PC-3 (cell line): ENCODE results near the gene ST3GAL5. TPM values are rescaled to one million over a fixed set of nuclear protein-coding genes. Genes with fewer than 3 reads are reported as not detected.

ENCODE experiments used
- ATAC-seq: fragments of 200-7000 bp; cut with Tn5 transposase; 2 replicates; pipeline ENCODE4 v1.9.1; 2020; ENCODE audit warnings: mild to moderate bottlenecking, moderate library complexity
- Bru-seq: library from RNA; stranded (reverse); fragments of 400-500 nt; gene quantifications from one replicate; lab custom pipeline; 2021; lab: Mats Ljungman, UMichigan
- BruChase-seq, 2 experiments: library from RNA; stranded (reverse); fragments of 400-500 nt; gene quantifications; one replicate each; lab custom pipeline; 2021; lab: Mats Ljungman, UMichigan
- BruUV-seq: library from RNA; stranded (reverse); fragments of 400-500 nt; replicated peaks from 2 replicates; lab custom pipeline; 2021; lab: Mats Ljungman, UMichigan
- CTCF ChIA-PET: fragments of 300-600 bp; sonication (Branson Sonifier 250); formaldehyde crosslinking; loops from one replicate; lab custom pipeline; 2022; ENCODE audit warnings: antibody characterized with exemption; lab: Charles Lee
- POLR2A ChIA-PET: fragments of 300-600 bp; sonication (Branson Sonifier 250); formaldehyde crosslinking; loops from one replicate; lab custom pipeline; 2022; ENCODE audit warnings: antibody characterized with exemption; ENCODE audit not compliant: unreplicated experiment; lab: Charles Lee
- DNase-seq: peaks from one replicate; pipeline ENCODE4 v3.0.0-alpha.2; 2015
- H2AFZ ChIP-seq: fragments of 300-600 bp; sonication (generic); 2 replicates; pipeline ENCODE4 v1.6.0; 2016; ENCODE audit warnings: antibody characterized with exemption, low read length
- H3F3A ChIP-seq: fragments of 300-600 bp; sonication (generic); one replicate; pipeline ENCODE4 v1.6.0; 2017; ENCODE audit warnings: antibody characterized with exemption, low read length, control low read depth, mild to moderate bottlenecking; ENCODE audit not compliant: unreplicated experiment
- H3K27ac ChIP-seq: fragments of 300-600 bp; sonication (generic); 2 replicates; pipeline ENCODE4 v1.5.1; 2016; ENCODE audit warnings: mild to moderate bottlenecking, low read length
- H3K27me3 ChIP-seq: fragments of 300-600 bp; sonication (generic); 2 replicates; pipeline ENCODE4 v1.6.1; 2016; ENCODE audit warnings: low read length, mixed read lengths
- H3K36me3 ChIP-seq: fragments of 300-600 bp; sonication (generic); 2 replicates; pipeline ENCODE4 v1.6.1; 2016; ENCODE audit warnings: low read depth, mixed run types, low read length, mixed read lengths
- H3K4me1 ChIP-seq: fragments of 300-600 bp; sonication (generic); 2 replicates; pipeline ENCODE4 v1.5.1; 2016; ENCODE audit warnings: low read length; ENCODE audit not compliant: insufficient read depth
- H3K4me2 ChIP-seq: fragments of 300-600 bp; sonication (generic); 2 replicates; pipeline ENCODE4 v1.6.0; 2016; ENCODE audit warnings: low read length
- H3K4me3 ChIP-seq: fragments of 300-600 bp; sonication (generic); 2 replicates; pipeline ENCODE4 v1.5.1; 2016; ENCODE audit warnings: mild to moderate bottlenecking, low read length, mixed read lengths
- H3K79me2 ChIP-seq: fragments of 300-600 bp; sonication (generic); 2 replicates; pipeline ENCODE4 v1.6.1; 2017; ENCODE audit warnings: low read length, mixed read lengths
- H3K9ac ChIP-seq: fragments of 300-600 bp; sonication (generic); 2 replicates; pipeline ENCODE4 v1.6.0; 2016; ENCODE audit warnings: mild to moderate bottlenecking, low read length
- H3K9me2 ChIP-seq: fragments of 300-600 bp; sonication (generic); replicated peaks from 2 replicates; pipeline ENCODE4 v1.6.1; 2016; ENCODE audit warnings: mixed run types, low read length, mixed read lengths
- H3K9me3 ChIP-seq: fragments of 300-600 bp; sonication (generic); 2 replicates; pipeline ENCODE4 v1.6.1; 2016; ENCODE audit warnings: low read length, mixed read lengths
- H4K20me1 ChIP-seq: fragments of 300-600 bp; sonication (generic); 2 replicates; pipeline ENCODE4 v1.6.1; 2016; ENCODE audit warnings: low read length, mixed read lengths
- EZH2 ChIP-seq: fragments of 300-600 bp; sonication (generic); IDR thresholded peaks from one replicate; pipeline ENCODE4 v1.6.1; 2017; ENCODE audit warnings: antibody characterized with exemption, mild to moderate bottlenecking, low read length; ENCODE audit not compliant: unreplicated experiment
- EZH2phosphoT487 ChIP-seq: fragments of 300-600 bp; sonication (generic); IDR thresholded peaks from 2 replicates; pipeline ENCODE4 v1.6.1; 2018; ENCODE audit warnings: mild to moderate bottlenecking, antibody characterized with exemption, low read length, borderline replicate concordance
- intact Hi-C: fragments of 100-400 bp; cut with micrococcal nuclease; formaldehyde crosslinking; loops from 2 replicates; pipeline ENCODE4 v1.9.0; 2023
- long read RNA-seq: library from polyadenylated mRNA; unstranded; transcript quantifications from one replicate; pipeline ENCODE4 v2.0.0, GENCODE V29; 2021; ENCODE audit not compliant: unreplicated experiment
- total RNA-seq: library from RNA; depleted of rRNA; stranded (reverse); fragments of >200 nt; gene quantifications from 2 replicates; pipeline ENCODE4 v1.2.3, GENCODE V29; 2014; rRNA removed
- TF ChIP-seq, protein P1 (sequence below): fragments of 300-600 bp; sonication (generic); conservative IDR thresholded peaks from 2 replicates; pipeline ENCODE4 v1.5.1; 2017; ENCODE audit warnings: antibody characterized with exemption, low read depth, mild to moderate bottlenecking, low read length

The ST3GAL5 gene
- 0.87 and 0.98 TPM in 2 replicates for total RNA-seq
- Bru-seq, nascent RNA = percentile 23 among the genes with signal in this experiment
- percentile 19 among the genes with signal in this experiment for BruChase-seq, experiment 1, labeled RNA remaining after a 6-hour chase
- percentile 20 among the genes with signal in this experiment for BruChase-seq, experiment 2, labeled RNA remaining after a 2-hour chase
- long read RNA-seq, full-length matches to known transcripts = 4 of 4 reads
- long read RNA-seq, partial matches to known transcripts = 0 of 4 reads
- long read RNA-seq, other reads (novel, unspliced or antisense) = 0 of 4 reads

DNA sequence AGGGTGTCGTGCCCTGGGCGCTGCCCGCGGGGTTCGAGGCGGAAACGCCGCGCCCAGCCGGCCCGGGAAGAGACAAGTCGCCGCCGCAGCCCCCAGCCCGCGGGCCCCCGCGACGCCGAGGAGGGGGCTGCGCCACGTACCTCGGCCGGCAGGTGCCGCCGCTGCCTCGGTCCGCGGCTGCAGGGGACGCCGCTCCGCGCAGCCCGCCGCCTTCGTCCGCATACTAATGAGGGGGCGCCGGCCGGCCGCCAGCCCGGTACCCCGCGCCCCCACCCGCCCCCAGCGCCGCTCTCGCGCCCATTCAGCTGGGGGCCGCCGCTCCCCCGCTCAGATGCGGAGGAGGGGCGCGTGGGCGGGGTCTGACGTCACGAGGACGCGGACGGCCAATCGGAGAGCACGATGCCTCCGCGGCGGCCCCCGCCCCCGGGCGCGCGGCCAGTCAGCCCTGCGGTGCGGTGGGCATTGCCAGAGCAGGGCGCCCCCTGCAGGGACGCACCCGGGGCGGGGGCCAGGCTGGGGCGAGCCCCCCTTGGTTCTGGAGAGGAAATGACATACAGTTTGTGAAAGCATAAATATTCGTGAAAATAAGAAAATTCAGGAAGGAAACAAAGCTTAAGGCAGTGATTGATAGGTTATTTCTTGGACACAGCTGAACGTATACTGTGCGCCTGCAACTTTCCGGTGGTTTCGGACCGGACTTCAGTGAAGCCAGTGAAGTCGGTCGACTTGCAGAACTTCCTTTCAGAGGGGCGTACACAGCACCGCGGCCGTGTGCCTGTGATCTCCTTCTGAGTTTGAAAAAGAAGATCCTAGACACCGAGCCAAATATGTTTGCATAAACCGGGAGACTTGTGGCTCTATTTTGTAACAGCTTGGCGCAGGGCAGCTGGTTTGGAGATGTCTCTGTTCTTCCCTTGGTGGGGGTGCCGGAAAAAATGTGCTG, at the start of gene ST3GAL5:
TSS of gene ST3GAL5 (minus strand) at position 307 of the 943 bp plus-strand sequence. CDS start at position 222, 85 bp downstream.
- DNase-seq = peak; percentile 82
- H3F3A ChIP-seq = no peaks in the 10 kb centered on the region
- H3K9me3 ChIP-seq = no peaks in the 10 kb centered on the region
- peak within 1 kb of the TSS; percentile 33 for H3K9ac ChIP-seq
- peak within 1 kb of the TSS; percentile 84 for H3K4me3 ChIP-seq
- H3K4me1 ChIP-seq = peaks cover 33% of the 10 kb centered on the region
- H2AFZ ChIP-seq = peak within 1 kb of the TSS; percentile 99
- H3K27ac ChIP-seq = no peak within 1 kb of the TSS
- peak within 1 kb of the TSS; percentile 98 for H3K4me2 ChIP-seq
- no peak for TF ChIP-seq EZH2phosphoT487
- TF ChIP-seq, protein P1, sequence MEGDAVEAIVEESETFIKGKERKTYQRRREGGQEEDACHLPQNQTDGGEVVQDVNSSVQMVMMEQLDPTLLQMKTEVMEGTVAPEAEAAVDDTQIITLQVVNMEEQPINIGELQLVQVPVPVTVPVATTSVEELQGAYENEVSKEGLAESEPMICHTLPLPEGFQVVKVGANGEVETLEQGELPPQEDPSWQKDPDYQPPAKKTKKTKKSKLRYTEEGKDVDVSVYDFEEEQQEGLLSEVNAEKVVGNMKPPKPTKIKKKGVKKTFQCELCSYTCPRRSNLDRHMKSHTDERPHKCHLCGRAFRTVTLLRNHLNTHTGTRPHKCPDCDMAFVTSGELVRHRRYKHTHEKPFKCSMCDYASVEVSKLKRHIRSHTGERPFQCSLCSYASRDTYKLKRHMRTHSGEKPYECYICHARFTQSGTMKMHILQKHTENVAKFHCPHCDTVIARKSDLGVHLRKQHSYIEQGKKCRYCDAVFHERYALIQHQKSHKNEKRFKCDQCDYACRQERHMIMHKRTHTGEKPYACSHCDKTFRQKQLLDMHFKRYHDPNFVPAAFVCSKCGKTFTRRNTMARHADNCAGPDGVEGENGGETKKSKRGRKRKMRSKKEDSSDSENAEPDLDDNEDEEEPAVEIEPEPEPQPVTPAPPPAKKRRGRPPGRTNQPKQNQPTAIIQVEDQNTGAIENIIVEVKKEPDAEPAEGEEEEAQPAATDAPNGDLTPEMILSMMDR = peak; percentile 86
- TF ChIP-seq EZH2 = no peak
- H3K36me3 ChIP-seq = no peaks in the 10 kb centered on the region
- ChIA-PET CTCF (interaction anchor here (0.6 to 0.9 kb wide), 3 partner anchors 122 to 172 kb away, joined by 3 to 12 read pairs (median 9); no protein-coding TSS in a partner anchor), POLR2A (no interaction called here)
- ATAC-seq = peak; percentile 65
- H4K20me1 ChIP-seq = no peaks in the 10 kb centered on the region
- intact Hi-C loops = loop anchor here (2.0 to 5.0 kb wide), 3 partner anchors 62 to 193 kb away; no protein-coding TSS in a partner anchor
- H3K9me2 ChIP-seq = no peaks in the 10 kb centered on the region
- no peaks in the 10 kb centered on the region for H3K27me3 ChIP-seq
- BruUV-seq = no TSS peak
- no peaks in the 10 kb centered on the region for H3K79me2 ChIP-seq

DNA sequence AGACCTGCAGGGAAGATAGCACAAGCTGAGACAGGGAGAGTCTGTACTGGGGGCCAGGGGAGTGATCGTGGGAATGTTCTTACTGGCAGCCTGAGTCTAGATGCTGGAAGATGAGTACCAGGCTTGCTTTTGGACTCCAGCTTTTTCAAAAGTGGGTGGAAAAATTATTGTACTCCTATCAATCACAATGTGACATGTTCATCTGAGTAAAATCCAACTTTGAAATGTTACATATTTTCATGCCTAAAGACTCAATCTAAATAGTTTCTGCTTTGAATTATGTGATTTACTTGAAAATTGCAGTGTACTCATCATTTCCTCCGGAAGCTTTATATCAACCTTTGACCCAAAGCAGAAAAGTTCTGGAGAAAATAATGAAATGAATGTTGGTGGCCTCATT, 49.7 kb upstream of the ST3GAL5 start:
- intact Hi-C loops = no loop called here
- Histone ChIP-seq H3K4me2 (no peak overlapping the region), H3K4me3 (no peak overlapping the region), H3K9me2 (no peaks in the 10 kb centered on the region), H3K36me3 (no peaks in the 10 kb centered on the region), H3K4me1 (peaks cover 14% of the 10 kb centered on the region), H4K20me1 (no peaks in the 10 kb centered on the region), H3K27ac (no peak overlapping the region), H3K27me3 (no peaks in the 10 kb centered on the region), H3F3A (no peaks in the 10 kb centered on the region), H3K9me3 (no peaks in the 10 kb centered on the region), H2AFZ (no peak overlapping the region), H3K79me2 (no peaks in the 10 kb centered on the region), H3K9ac (no peak overlapping the region)
- BruUV-seq = no TSS peak
- TF ChIP-seq, protein P1 = no peak
- TF ChIP-seq EZH2 (no peak), EZH2phosphoT487 (no peak)
- ChIA-PET CTCF (no interaction called here), POLR2A (no interaction called here)
- ATAC-seq = no peak
- DNase-seq = no peak
